Stomach (tissue), 4 donors: Measurements from ENCODE around the gene AGAP1.

Experiments used
- POLR2A ChIP-seq, 4 donors: fragments of 450-650 bp; IDR thresholded peaks; one replicate each; pipeline ENCODE4 v1.6.1; 2016; ENCODE audit warnings: antibody characterized with exemption in 4 of 4, control low read depth in 2 of 4, mild to moderate bottlenecking in 1 of 4, moderate library complexity in 1 of 4
- POLR2AphosphoS5 ChIP-seq, 3 donors: sonication (generic); formaldehyde crosslinking; IDR thresholded peaks; one replicate each; pipeline ENCODE4 v1.6.1; 2016; ENCODE audit warnings: antibody characterized with exemption in 3 of 3
- TF ChIP-seq, protein P1 (sequence below), 7 experiments: fragments of 450-650 bp in 4 of 7; fragments of 200-600 bp in 3 of 7; sonication (generic) in 3 of 7; IDR thresholded peaks; one replicate each; pipeline ENCODE4 v1.5.1; 2016 to 2019; ENCODE audit warnings: antibody characterized with exemption in 7 of 7, control low read depth in 2 of 7, mild to moderate bottlenecking in 1 of 7

DNA sequence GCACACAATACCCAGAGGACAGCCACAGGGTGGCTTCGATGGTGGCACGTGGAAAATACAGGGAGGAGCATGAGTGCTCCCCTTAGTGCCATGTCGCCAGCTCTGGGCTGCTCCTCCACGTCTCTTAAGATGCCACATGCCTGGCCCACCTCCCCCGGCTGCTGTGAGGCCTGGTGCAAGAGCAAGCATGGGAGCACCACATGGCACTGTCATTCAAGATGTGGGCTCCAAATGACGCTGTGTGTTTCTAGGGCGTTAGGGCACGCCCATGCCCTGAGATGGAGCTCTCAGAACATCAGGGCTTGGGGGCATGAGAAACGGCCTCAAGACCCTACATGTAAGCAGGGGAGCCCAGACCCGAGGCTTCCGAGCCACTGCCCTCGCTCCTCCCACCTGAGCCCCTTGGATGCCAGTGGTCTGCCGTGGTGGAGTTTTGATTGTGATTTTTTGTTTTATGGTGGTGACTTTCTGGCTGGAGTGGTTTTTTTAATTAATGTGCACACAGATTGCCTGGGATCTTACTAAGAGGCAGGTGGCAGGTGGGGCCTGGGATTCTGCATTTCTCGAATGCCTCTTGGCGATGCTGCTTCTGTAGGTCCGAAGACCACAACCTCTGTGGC is 435.0 kb downstream of the AGAP1 start:
- TF ChIP-seq, protein P1, sequence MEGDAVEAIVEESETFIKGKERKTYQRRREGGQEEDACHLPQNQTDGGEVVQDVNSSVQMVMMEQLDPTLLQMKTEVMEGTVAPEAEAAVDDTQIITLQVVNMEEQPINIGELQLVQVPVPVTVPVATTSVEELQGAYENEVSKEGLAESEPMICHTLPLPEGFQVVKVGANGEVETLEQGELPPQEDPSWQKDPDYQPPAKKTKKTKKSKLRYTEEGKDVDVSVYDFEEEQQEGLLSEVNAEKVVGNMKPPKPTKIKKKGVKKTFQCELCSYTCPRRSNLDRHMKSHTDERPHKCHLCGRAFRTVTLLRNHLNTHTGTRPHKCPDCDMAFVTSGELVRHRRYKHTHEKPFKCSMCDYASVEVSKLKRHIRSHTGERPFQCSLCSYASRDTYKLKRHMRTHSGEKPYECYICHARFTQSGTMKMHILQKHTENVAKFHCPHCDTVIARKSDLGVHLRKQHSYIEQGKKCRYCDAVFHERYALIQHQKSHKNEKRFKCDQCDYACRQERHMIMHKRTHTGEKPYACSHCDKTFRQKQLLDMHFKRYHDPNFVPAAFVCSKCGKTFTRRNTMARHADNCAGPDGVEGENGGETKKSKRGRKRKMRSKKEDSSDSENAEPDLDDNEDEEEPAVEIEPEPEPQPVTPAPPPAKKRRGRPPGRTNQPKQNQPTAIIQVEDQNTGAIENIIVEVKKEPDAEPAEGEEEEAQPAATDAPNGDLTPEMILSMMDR (IDR thresholded peaks at IDR 0.05) = no peak
- TF ChIP-seq POLR2A (IDR thresholded peaks at IDR 0.05) = no peak
- no peak for TF ChIP-seq POLR2AphosphoS5 (IDR thresholded peaks at IDR 0.05)
